ENCODE data around the gene MDM1.

The MDM1 gene

GRCh38 chr12:68259318-68259940 is 72.7 kb downstream of the MDM1 start:
- FAIRE-seq (peak; percentile 20), DNase-seq (ENCODE audit: insufficient read length, low spot score) (no peak)
- no peak for TF ChIP-seq POU2F2 (IDR thresholded peaks at IDR 0.05; ENCODE audit: low read depth, low read length)
- 0 out of 2 replicates have a peak, but pooled peaks have one; percentile 26 for TF ChIP-seq SPI1 (IDR thresholded peaks at IDR 0.05; ENCODE audit: low read depth, low read length)

- no peak for DNase-seq (ENCODE audit: insufficient read length, low spot score)
- no peak for TF ChIP-seq POLR2A (IDR thresholded peaks at IDR 0.05; ENCODE audit: low read depth, low read length)
- TF ChIP-seq POLR2AphosphoS5 (IDR thresholded peaks at IDR 0.05; ENCODE audit: low read depth, low read length): no peak
- TF ChIP-seq TAF1 (IDR thresholded peaks at IDR 0.05; ENCODE audit: low read depth, low read length): no peak
- no peak for TF ChIP-seq PAX5 (IDR thresholded peaks at IDR 0.05; ENCODE audit: insufficient read depth, low read length, severe bottlenecking)
- no peak for TF ChIP-seq SPI1 (IDR thresholded peaks at IDR 0.05; ENCODE audit: low read depth, low read length)
- TF ChIP-seq POU2F2 (IDR thresholded peaks at IDR 0.05; ENCODE audit: low read depth, low read length): no peak
- FAIRE-seq: no peak
Measured at GRCh38 chr12:68253504-68253903, 78.7 kb downstream of the MDM1 start, which contains the start of gene IL22. TSS of gene IL22 (minus strand) at chr12:68253604. CDS start at chr12:68253448, 156 bp downstream.

- FAIRE-seq (no peak), DNase-seq (ENCODE audit: insufficient read length, low spot score) (no peak)
- TF ChIP-seq PAX5 (IDR thresholded peaks at IDR 0.05; ENCODE audit: insufficient read depth, low read length, severe bottlenecking): no peak
- TF ChIP-seq POLR2AphosphoS5 (IDR thresholded peaks at IDR 0.05; ENCODE audit: low read depth, low read length): no peak
- TF ChIP-seq SPI1 (IDR thresholded peaks at IDR 0.05; ENCODE audit: low read depth, low read length): no peak
- TF ChIP-seq POLR2A (IDR thresholded peaks at IDR 0.05; ENCODE audit: low read depth, low read length): no peak
- no peak for TF ChIP-seq TAF1 (IDR thresholded peaks at IDR 0.05; ENCODE audit: low read depth, low read length)
- no peak for TF ChIP-seq POU2F2 (IDR thresholded peaks at IDR 0.05; ENCODE audit: low read depth, low read length)
Measured at GRCh38 chr12:68252077-68252476, 80.1 kb downstream of the MDM1 start.

GRCh38 chr12:68250454-68250853 is 81.7 kb downstream of the MDM1 start:
- no peak for FAIRE-seq
- TF ChIP-seq POU2F2 (IDR thresholded peaks at IDR 0.05; ENCODE audit: low read depth, low read length): no peak
- no peak for TF ChIP-seq POLR2A (IDR thresholded peaks at IDR 0.05; ENCODE audit: low read depth, low read length)
- no peak for TF ChIP-seq PAX5 (IDR thresholded peaks at IDR 0.05; ENCODE audit: insufficient read depth, low read length, severe bottlenecking)
- no peak for TF ChIP-seq SPI1 (IDR thresholded peaks at IDR 0.05; ENCODE audit: low read depth, low read length)
- no peak for TF ChIP-seq POLR2AphosphoS5 (IDR thresholded peaks at IDR 0.05; ENCODE audit: low read depth, low read length)
- no peak for TF ChIP-seq TAF1 (IDR thresholded peaks at IDR 0.05; ENCODE audit: low read depth, low read length)
- DNase-seq (ENCODE audit: insufficient read length, low spot score): no peak

GRCh38 chr12:68247785-68248184 is 84.4 kb downstream of the MDM1 start:
- no peak for FAIRE-seq
- DNase-seq (ENCODE audit: insufficient read length, low spot score): no peak
- TF ChIP-seq POU2F2 (IDR thresholded peaks at IDR 0.05; ENCODE audit: low read depth, low read length): no peak
- no peak for TF ChIP-seq SPI1 (IDR thresholded peaks at IDR 0.05; ENCODE audit: low read depth, low read length)
- no peak for TF ChIP-seq POLR2A (IDR thresholded peaks at IDR 0.05; ENCODE audit: low read depth, low read length)
- TF ChIP-seq TAF1 (IDR thresholded peaks at IDR 0.05; ENCODE audit: low read depth, low read length): no peak
- TF ChIP-seq POLR2AphosphoS5 (IDR thresholded peaks at IDR 0.05; ENCODE audit: low read depth, low read length): no peak
- TF ChIP-seq PAX5 (IDR thresholded peaks at IDR 0.05; ENCODE audit: insufficient read depth, low read length, severe bottlenecking): no peak

GRCh38 chr12:68246350-68246749 is 85.8 kb downstream of the MDM1 start:
- TF ChIP-seq SPI1 (IDR thresholded peaks at IDR 0.05; ENCODE audit: low read depth, low read length) (no peak), POU2F2 (IDR thresholded peaks at IDR 0.05; ENCODE audit: low read depth, low read length) (no peak), POLR2A (IDR thresholded peaks at IDR 0.05; ENCODE audit: low read depth, low read length) (no peak), POLR2AphosphoS5 (IDR thresholded peaks at IDR 0.05; ENCODE audit: low read depth, low read length) (no peak), TAF1 (IDR thresholded peaks at IDR 0.05; ENCODE audit: low read depth, low read length) (no peak), PAX5 (IDR thresholded peaks at IDR 0.05; ENCODE audit: insufficient read depth, low read length, severe bottlenecking) (no peak)
- DNase-seq (ENCODE audit: insufficient read length, low spot score) (no peak), FAIRE-seq (no peak)

- TF ChIP-seq SPI1 (IDR thresholded peaks at IDR 0.05; ENCODE audit: low read depth, low read length) (no peak), POLR2AphosphoS5 (IDR thresholded peaks at IDR 0.05; ENCODE audit: low read depth, low read length) (no peak), PAX5 (IDR thresholded peaks at IDR 0.05; ENCODE audit: insufficient read depth, low read length, severe bottlenecking) (no peak), POLR2A (IDR thresholded peaks at IDR 0.05; ENCODE audit: low read depth, low read length) (no peak), POU2F2 (IDR thresholded peaks at IDR 0.05; ENCODE audit: low read depth, low read length) (no peak), TAF1 (IDR thresholded peaks at IDR 0.05; ENCODE audit: low read depth, low read length) (no peak)
- DNase-seq (ENCODE audit: insufficient read length, low spot score) (no peak), FAIRE-seq (no peak)
Measured at GRCh38 chr12:68245180-68246021, 86.8 kb downstream of the MDM1 start.

Measured in GM12891 (cell line).